Activated naive CD4-positive, alpha-beta T cell treated with anti-CD3 and anti-CD28 coated beads, Interleukin-2, amount 50 U/mL, for 16 hours (primary cell): Measurements from ENCODE around the gene CHCT1.
"Not testable (repeated sequence)": the region's sequence is repeated elsewhere in the genome, so short reads cannot be mapped to it uniquely, and the experiment has no call there.

ENCODE experiments used
- DNase-seq: peaks from one replicate; pipeline ENCODE4 v3.0.0-alpha.2; 2020

CHCT1 gene

GRCh38 chr17:60401819-60402218 is 20.5 kb upstream of the CHCT1 start:
- no peak for DNase-seq

GRCh38 chr17:60403523-60403810 is 18.8 kb upstream of the CHCT1 start:
- DNase-seq: no peak

GRCh38 chr17:60403962-60404361 is 18.3 kb upstream of the CHCT1 start:
- no peak for DNase-seq

GRCh38 chr17:60406887-60407286 is 15.4 kb upstream of the CHCT1 start:
- DNase-seq: no peak

- no peak for DNase-seq
Observed at GRCh38 chr17:60410001-60410400, 12.3 kb upstream of the CHCT1 start.

GRCh38 chr17:60412701-60413100 is 9.6 kb upstream of the CHCT1 start:
- no peak for DNase-seq

- DNase-seq: no peak
Observed at GRCh38 chr17:60415146-60415545, 7.1 kb upstream of the CHCT1 start.

- DNase-seq: no peak
Observed at GRCh38 chr17:60416368-60416925, 5.8 kb upstream of the CHCT1 start.

GRCh38 chr17:60419003-60419402 is 3.3 kb upstream of the CHCT1 start:
- not testable (repeated sequence) for DNase-seq

GRCh38 chr17:60419875-60420274 is 2.4 kb upstream of the CHCT1 start:
- DNase-seq: not testable (repeated sequence)

- peak; percentile 84 for DNase-seq
Observed at GRCh38 chr17:60421273-60422161, 772 bp upstream of the CHCT1 start.

- no peak for DNase-seq
Observed at GRCh38 chr17:60423865-60424264, 1.6 kb downstream of the CHCT1 start.

- DNase-seq: no peak
Observed at GRCh38 chr17:60425626-60426025, 3.3 kb downstream of the CHCT1 start.

GRCh38 chr17:60426596-60426995 is 4.3 kb downstream of the CHCT1 start:
- DNase-seq: no peak

GRCh38 chr17:60428491-60428890 is 6.2 kb downstream of the CHCT1 start:
- not testable (repeated sequence) for DNase-seq

GRCh38 chr17:60430561-60430960 is 8.3 kb downstream of the CHCT1 start:
- not testable (repeated sequence) for DNase-seq

GRCh38 chr17:60433021-60433997 is 11.0 kb downstream of the CHCT1 start:
- not testable (repeated sequence) for DNase-seq

- peak; percentile 48 for DNase-seq
Observed at GRCh38 chr17:60435244-60436167, 13.2 kb downstream of the CHCT1 start.

GRCh38 chr17:60436676-60437075 is 14.4 kb downstream of the CHCT1 start:
- no peak for DNase-seq

GRCh38 chr17:60439501-60439900 is 17.2 kb downstream of the CHCT1 start:
- no peak for DNase-seq

- DNase-seq: no peak
Observed at GRCh38 chr17:60442271-60443173, 20.2 kb downstream of the CHCT1 start.
